GM12878 (cell line): ENCODE measurements around the gene SRCAP.

Experiments
- EZH2 ChIP-seq: IDR thresholded peaks from 2 replicates; pipeline ENCODE4 v1.6.1; 2012; ENCODE audit warnings: low read depth, mild to moderate bottlenecking, control low read depth, inconsistent platforms, low read length, borderline replicate concordance; ENCODE audit not compliant: control insufficient read depth
- HCFC1 ChIP-seq: fragments of 150-350 bp; IDR thresholded peaks from 2 replicates; pipeline ENCODE4 v1.6.1; 2014; ENCODE audit warnings: low read length
- POLR2AphosphoS5 ChIP-seq: IDR thresholded peaks from 2 replicates; pipeline ENCODE4 v1.6.1; 2011; ENCODE audit warnings: mild to moderate bottlenecking, low read length, inconsistent platforms
- ZNF274 ChIP-seq: IDR thresholded peaks from one replicate; pipeline ENCODE4 v1.8.0; 2011; ENCODE audit not compliant: insufficient read length, insufficient read depth

DNA sequence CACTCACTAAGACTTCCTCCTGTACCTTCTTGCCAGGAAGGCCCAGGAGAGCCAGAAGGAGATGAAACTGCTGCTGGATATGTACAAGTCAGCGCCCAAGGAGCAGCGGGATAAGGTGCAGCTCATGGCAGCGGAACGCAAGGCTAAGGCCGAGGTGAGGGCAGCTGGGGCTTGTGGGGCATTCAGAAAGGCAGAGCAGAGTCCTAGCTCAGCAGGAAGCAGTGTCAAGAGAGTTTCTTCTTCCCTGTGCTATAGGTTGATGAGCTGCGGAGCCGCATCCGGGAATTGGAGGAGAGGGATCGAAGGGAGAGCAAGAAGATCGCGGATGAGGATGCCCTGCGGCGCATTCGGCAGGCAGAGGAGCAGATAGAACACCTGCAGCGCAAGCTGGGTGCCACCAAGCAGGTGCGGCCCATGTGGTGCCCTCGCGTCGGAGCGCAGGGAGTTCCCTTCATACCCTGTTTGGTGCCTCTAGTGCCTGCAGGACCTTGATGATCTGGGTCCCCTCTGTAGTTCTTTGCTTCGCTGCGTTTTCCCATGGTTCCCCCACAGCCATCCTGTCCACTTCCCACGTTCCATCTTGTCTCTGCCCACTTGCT is 69.7 kb downstream of the SRCAP start:
- TF ChIP-seq EZH2 = no peak
- TF ChIP-seq ZNF274 = no peak
- no peak for TF ChIP-seq HCFC1
- TF ChIP-seq POLR2AphosphoS5 = no peak
